ENCODE results near the gene CBX3. TPM values are rescaled to one million over a fixed set of nuclear protein-coding genes. Genes with fewer than 3 reads are reported as not detected.
"Not testable (repeated sequence)": the region's sequence is repeated elsewhere in the genome, so short reads cannot be mapped to it uniquely, and the experiment has no call there.

Gene CBX3
- total RNA-seq, 1 experiment from 2014 or later, result 132 TPM

GRCh38 chr7:26238032-26238431 lies 36.5 kb downstream of the CBX3 start:
- no TSS peak for BruUV-seq (replicated peaks)
- H3K27ac ChIP-seq (ENCODE audit: low read length), result no peak overlapping the region
- ChIA-PET POLR2A (ENCODE audit: unreplicated experiment) (no interaction called here), CTCF (no interaction called here)
- no peak for DNase-seq
- no peak overlapping the region for H3K4me3 ChIP-seq (ENCODE audit: low read length)
- H3K4me1 ChIP-seq (ENCODE audit: insufficient read depth, low read length), result no peaks in the 10 kb centered on the region
- H3K27me3 ChIP-seq (ENCODE audit: low read length), result no peaks in the 10 kb centered on the region
- no peaks in the 10 kb centered on the region for H3K9me2 ChIP-seq (replicated peaks; ENCODE audit: low read length)
- H3K36me3 ChIP-seq (ENCODE audit: low read depth, low read length), result no peaks in the 10 kb centered on the region
- H3K9me3 ChIP-seq (ENCODE audit: low read length), result no peaks in the 10 kb centered on the region
- H4K20me1 ChIP-seq (ENCODE audit: low read length), result no peaks in the 10 kb centered on the region
- TF ChIP-seq CTCF (conservative IDR thresholded peaks at IDR 0.05; ENCODE audit: low read depth, low read length), result no peak
- no peak for TF ChIP-seq EZH2phosphoT487 (IDR thresholded peaks at IDR 0.05; ENCODE audit: borderline replicate concordance, low read length)
- TF ChIP-seq EZH2 (IDR thresholded peaks at IDR 0.05; ENCODE audit: low read length, unreplicated experiment), result no peak
- no peak overlapping the region for H3K4me2 ChIP-seq (ENCODE audit: low read length)
- no peaks in the 10 kb centered on the region for H3K79me2 ChIP-seq (ENCODE audit: low read length)
- ATAC-seq, result no peak
- H3K9ac ChIP-seq (ENCODE audit: low read length), result no peak overlapping the region
- no peak overlapping the region for H2AFZ ChIP-seq (ENCODE audit: low read length)
- H3F3A ChIP-seq (ENCODE audit: low read length, unreplicated experiment), result no peaks in the 10 kb centered on the region
- intact Hi-C loops (cut with micrococcal nuclease), result no loop called here

- TF ChIP-seq CTCF (conservative IDR thresholded peaks at IDR 0.05; ENCODE audit: low read depth, low read length), result no peak
- no peak for TF ChIP-seq EZH2 (IDR thresholded peaks at IDR 0.05; ENCODE audit: low read length, unreplicated experiment)
- TF ChIP-seq EZH2phosphoT487 (IDR thresholded peaks at IDR 0.05; ENCODE audit: borderline replicate concordance, low read length), result no peak
- Histone ChIP-seq H3K4me3 (ENCODE audit: low read length) (no peak overlapping the region), H3K27ac (ENCODE audit: low read length) (no peak overlapping the region), H3K27me3 (ENCODE audit: low read length) (no peaks in the 10 kb centered on the region; the same call in 1 of the 2 replicates), H2AFZ (ENCODE audit: low read length) (no peak overlapping the region), H4K20me1 (ENCODE audit: low read length) (no peaks in the 10 kb centered on the region), H3K4me1 (ENCODE audit: insufficient read depth, low read length) (no peaks in the 10 kb centered on the region), H3K9ac (ENCODE audit: low read length) (no peak overlapping the region), H3K4me2 (ENCODE audit: low read length) (no peak overlapping the region), H3F3A (ENCODE audit: low read length, unreplicated experiment) (no peaks in the 10 kb centered on the region), H3K36me3 (ENCODE audit: low read depth, low read length) (no peaks in the 10 kb centered on the region), H3K9me2 (replicated peaks; ENCODE audit: low read length) (no peaks in the 10 kb centered on the region), H3K9me3 (ENCODE audit: low read length) (no peaks in the 10 kb centered on the region), H3K79me2 (ENCODE audit: low read length) (no peaks in the 10 kb centered on the region)
- ATAC-seq (no peak), DNase-seq (no peak)
- no TSS peak for BruUV-seq (replicated peaks)
- intact Hi-C loops (cut with micrococcal nuclease), result no loop called here
- ChIA-PET CTCF (no interaction called here), POLR2A (ENCODE audit: unreplicated experiment) (no interaction called here)
These were observed 43.6 kb downstream of the CBX3 start for GRCh38 chr7:26245150-26245549.

GRCh38 chr7:26250239-26250638 lies 48.7 kb downstream of the CBX3 start:
- Histone ChIP-seq H3K27me3 (ENCODE audit: low read length) (no peaks in the 10 kb centered on the region; the same call in 1 of the 2 replicates), H2AFZ (ENCODE audit: low read length) (no peak overlapping the region), H3K9me2 (replicated peaks; ENCODE audit: low read length) (no peaks in the 10 kb centered on the region), H3K36me3 (ENCODE audit: low read depth, low read length) (no peaks in the 10 kb centered on the region), H3K4me3 (ENCODE audit: low read length) (no peak overlapping the region), H3F3A (ENCODE audit: low read length, unreplicated experiment) (no peaks in the 10 kb centered on the region), H3K4me2 (ENCODE audit: low read length) (no peak overlapping the region), H3K27ac (ENCODE audit: low read length) (no peak overlapping the region), H3K4me1 (ENCODE audit: insufficient read depth, low read length) (no peaks in the 10 kb centered on the region), H4K20me1 (ENCODE audit: low read length) (no peaks in the 10 kb centered on the region), H3K9ac (ENCODE audit: low read length) (no peak overlapping the region), H3K79me2 (ENCODE audit: low read length) (no peaks in the 10 kb centered on the region), H3K9me3 (ENCODE audit: low read length) (no peaks in the 10 kb centered on the region)
- CTCF ChIA-PET, result no interaction called here
- POLR2A ChIA-PET (ENCODE audit: unreplicated experiment), result no interaction called here
- BruUV-seq (replicated peaks), result no TSS peak
- no peak for DNase-seq
- no peak for ATAC-seq
- no peak for TF ChIP-seq CTCF (conservative IDR thresholded peaks at IDR 0.05; ENCODE audit: low read depth, low read length)
- TF ChIP-seq EZH2 (IDR thresholded peaks at IDR 0.05; ENCODE audit: low read length, unreplicated experiment), result no peak
- TF ChIP-seq EZH2phosphoT487 (IDR thresholded peaks at IDR 0.05; ENCODE audit: borderline replicate concordance, low read length), result no peak
- intact Hi-C loops (cut with micrococcal nuclease), result no loop called here

- H3K9me2 ChIP-seq (replicated peaks; ENCODE audit: low read length); H3K36me3 ChIP-seq (ENCODE audit: low read depth, low read length); POLR2A ChIA-PET (ENCODE audit: unreplicated experiment); CTCF ChIA-PET; H3K9ac ChIP-seq (ENCODE audit: low read length); H3F3A ChIP-seq (ENCODE audit: low read length, unreplicated experiment); H3K4me3 ChIP-seq (ENCODE audit: low read length); H3K4me2 ChIP-seq (ENCODE audit: low read length); ATAC-seq; intact Hi-C loops (cut with micrococcal nuclease); H3K27me3 ChIP-seq (ENCODE audit: low read length); BruUV-seq (replicated peaks); H3K9me3 ChIP-seq (ENCODE audit: low read length); H3K79me2 ChIP-seq (ENCODE audit: low read length); H3K27ac ChIP-seq (ENCODE audit: low read length); H3K4me1 ChIP-seq (ENCODE audit: insufficient read depth, low read length); DNase-seq; H4K20me1 ChIP-seq (ENCODE audit: low read length); H2AFZ ChIP-seq (ENCODE audit: low read length): not testable (repeated sequence)
These were observed 60.3 kb downstream of the CBX3 start for GRCh38 chr7:26261866-26262265.

Measured in PC-3 (cell line).